ENCODE data around the gene VWF. TPM values are rescaled to one million over a fixed set of nuclear protein-coding genes. Genes with fewer than 3 reads are reported as not detected.
A peak's percentile ranks its signal among the peaks of the same experiment; 100 is the strongest.

Gene VWF
- total RNA-seq, 1 experiment from 2014 or later: 1.6 TPM

DNA sequence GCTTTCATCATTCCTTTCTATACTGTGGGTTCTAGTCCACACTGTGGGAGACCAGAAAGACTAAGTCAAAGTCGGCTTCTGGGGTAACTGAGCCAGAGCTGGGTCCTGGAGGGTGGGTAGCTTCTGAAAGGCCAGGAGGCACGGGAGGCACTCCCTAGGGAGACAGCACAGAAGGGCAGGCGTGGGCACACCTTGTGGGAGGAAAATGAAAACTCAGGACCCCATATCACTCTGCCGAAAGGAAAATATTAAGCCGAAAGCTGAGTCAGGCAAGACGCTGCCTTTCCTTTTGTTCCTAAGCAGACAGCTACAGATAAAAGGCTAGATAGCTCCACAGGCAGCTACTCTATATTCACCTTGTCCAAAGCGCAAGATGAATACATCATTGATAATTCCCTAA, 200.1 kb downstream of the VWF start:
- Histone ChIP-seq H3K4me3 (ENCODE audit: insufficient read depth, low read depth, low read length) (no peak overlapping the region), H3K27me3 (ENCODE audit: control insufficient read depth, insufficient read depth, low read length) (no peaks in the 10 kb centered on the region), H3K36me3 (replicated peaks; ENCODE audit: control insufficient read depth, insufficient read depth, low read length) (no peaks in the 10 kb centered on the region)
- DNase-seq: no peak

DNA sequence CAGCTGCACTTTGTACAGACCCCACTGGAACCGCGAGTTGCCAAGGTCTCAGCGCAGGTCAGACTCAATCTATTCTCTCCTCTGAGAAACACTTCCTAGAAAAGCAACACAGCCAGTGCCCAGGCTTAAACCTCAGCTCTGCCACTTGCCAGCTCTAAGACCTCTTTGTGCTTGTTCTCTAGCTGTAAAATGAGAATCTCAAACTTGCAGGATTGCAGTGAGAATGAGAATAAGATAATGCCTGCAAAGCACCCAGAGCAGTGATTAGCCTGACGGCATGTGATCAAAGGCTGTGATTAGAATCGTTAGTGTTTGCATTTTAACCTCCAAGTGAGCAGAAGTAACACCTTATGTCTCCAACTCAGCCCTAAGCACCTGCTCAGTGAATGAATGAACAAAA, 200.7 kb downstream of the VWF start:
- no peak for DNase-seq
- H3K36me3 ChIP-seq (replicated peaks; ENCODE audit: control insufficient read depth, insufficient read depth, low read length): no peaks in the 10 kb centered on the region
- no peaks in the 10 kb centered on the region for H3K27me3 ChIP-seq (ENCODE audit: control insufficient read depth, insufficient read depth, low read length)
- no peak overlapping the region for H3K4me3 ChIP-seq (ENCODE audit: insufficient read depth, low read depth, low read length)

DNA sequence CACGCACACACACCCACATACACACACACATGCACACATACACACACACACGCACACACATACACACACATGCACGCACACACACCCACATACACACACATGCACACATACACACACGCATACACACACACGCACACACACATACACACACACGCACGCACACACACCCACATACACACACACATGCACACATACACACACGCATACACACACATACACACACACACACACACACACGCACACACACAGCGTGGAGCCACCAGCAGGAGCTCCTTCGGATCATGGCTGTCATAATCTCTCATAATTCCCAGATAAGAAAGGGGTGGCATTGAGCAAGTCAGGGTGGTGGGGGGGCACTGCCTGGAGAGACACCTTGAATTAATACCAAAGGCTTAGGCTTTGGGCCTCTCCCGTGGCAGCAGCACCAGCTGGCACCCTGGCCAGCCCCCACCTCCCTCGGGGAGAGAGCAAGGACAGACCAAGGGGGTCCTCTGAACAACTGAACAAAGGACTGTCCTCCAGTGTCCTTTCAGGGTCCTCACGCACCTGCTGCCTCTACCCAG, 201.3 kb downstream of the VWF start:
- Histone ChIP-seq H3K27me3 (ENCODE audit: control insufficient read depth, insufficient read depth, low read length) (no peaks in the 10 kb centered on the region), H3K4me3 (ENCODE audit: insufficient read depth, low read depth, low read length) (no peak overlapping the region), H3K36me3 (replicated peaks; ENCODE audit: control insufficient read depth, insufficient read depth, low read length) (no peaks in the 10 kb centered on the region)
- DNase-seq: no peak

DNA sequence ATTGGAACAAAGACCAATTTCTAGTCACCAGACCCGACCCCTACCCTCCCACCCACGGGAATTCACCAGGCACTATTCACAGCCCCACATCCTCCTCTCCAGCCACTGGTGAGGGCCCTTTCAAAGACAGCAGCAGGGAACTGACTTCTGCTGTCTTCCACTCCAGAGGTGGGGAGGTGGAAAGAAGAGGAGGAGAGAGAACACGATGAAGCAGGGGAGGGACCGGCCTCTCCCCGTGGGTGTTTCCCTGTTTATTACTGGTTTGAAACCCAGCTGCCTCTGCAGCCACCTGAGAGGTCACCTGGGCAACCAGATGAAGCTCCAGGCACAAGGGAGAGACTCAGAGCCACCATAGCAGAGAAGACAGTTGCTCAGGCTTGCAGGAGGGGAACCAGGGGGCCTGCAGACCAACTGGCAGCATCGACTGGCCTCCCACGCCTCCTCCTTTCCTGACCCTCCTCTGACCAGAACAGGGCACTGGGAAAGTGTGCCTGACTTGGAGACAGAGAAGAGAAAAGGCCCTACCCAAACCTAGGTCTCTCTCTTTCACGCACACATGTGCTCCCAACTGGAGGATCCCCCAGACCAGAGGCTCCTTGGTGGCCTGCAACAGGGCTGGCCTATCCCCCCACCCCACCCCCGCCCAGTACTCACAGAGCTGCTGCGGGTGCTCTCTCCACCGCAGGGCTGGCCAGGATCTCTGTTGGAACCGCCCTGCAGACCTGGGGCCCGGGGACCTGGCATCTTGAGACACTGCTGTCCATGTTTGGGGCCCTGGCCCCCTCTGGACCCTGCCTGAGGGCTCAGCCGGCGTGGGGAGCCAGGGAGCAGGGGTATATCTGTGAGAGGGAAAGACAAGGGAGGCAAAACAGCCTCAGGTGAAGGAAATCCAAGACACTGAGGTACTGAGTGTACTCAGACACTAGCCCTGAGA, 202.2 kb downstream of the VWF start:
- H3K4me3 ChIP-seq (ENCODE audit: insufficient read depth, low read depth, low read length): no peak overlapping the region

DNA sequence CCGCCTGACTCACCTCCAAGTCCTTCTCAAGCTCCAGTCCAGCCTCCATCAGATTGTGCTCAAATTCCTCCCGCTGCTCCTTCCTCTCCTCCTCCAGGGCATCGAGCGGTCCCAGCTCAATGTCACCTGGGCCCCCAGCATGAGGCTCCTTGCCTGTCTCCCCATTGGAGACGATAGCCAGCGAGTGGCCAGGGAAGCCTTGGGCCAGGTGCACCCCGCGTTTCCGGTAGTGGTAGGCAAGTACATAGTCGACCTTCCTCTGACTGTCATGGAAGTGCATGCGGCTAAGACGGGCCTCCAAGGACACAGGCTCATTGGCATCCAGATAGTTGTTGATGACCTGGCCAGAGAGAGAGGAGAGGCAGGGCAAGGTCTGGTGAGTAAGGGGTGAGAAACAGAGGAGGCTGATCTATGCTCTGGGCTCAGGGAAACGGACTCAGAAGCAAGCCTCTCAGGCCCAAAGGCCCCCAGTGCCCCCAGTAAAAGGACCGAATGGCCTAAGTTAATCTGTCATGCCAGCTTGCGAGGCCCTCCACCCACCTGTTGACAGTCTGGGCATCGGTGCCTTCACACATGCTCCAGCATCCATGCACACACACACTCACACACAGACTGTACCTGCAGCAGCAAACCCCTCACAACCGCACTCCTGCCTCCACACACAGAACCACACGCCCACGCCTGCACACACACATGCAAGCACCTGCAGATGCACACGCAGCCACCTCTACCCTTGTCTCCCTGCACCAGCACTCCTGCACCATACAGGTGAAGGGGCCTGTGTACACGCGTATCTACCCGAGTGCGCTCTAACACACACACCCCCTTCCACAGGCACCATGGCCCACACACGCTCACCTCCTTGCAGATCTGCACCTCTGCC, 203.2 kb downstream of the VWF start:
- no peak for DNase-seq
- no peaks in the 10 kb centered on the region for H3K36me3 ChIP-seq (replicated peaks; ENCODE audit: control insufficient read depth, insufficient read depth, low read length)
- H3K4me3 ChIP-seq (ENCODE audit: insufficient read depth, low read depth, low read length): no peak overlapping the region
- no peaks in the 10 kb centered on the region for H3K27me3 ChIP-seq (ENCODE audit: control insufficient read depth, insufficient read depth, low read length)

More for the DNA sequence above, 202.2 kb downstream of the VWF start:
- Histone ChIP-seq H3K36me3 (replicated peaks; ENCODE audit: control insufficient read depth, insufficient read depth, low read length) (no peaks in the 10 kb centered on the region), H3K27me3 (ENCODE audit: control insufficient read depth, insufficient read depth, low read length) (no peaks in the 10 kb centered on the region)
- no peak for DNase-seq

DNA sequence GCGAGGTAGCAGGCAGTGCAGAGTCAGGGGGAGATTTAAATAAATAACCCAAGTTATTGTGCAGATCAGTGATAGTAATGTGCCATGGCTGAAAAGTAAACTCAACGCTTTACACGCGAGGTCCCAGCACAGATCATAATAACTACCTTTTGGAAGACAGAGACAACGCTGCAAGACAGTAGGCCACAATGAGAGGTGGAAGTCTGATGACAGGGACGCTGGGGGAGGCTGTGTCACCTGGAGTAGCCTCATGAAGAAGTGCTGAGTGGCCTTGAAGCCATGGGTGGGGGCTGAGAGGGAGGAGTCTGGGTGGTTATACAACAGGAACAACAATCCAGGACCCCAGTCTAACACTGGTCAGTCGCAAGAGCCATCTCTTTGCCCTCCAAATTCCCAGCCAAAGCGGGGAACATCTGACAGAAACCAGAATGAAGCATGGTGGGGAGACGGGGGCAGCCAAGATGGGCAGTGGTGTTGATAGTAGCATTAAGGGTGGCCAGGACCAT, 207.6 kb downstream of the VWF start:
- no peak for DNase-seq
- Histone ChIP-seq H3K36me3 (replicated peaks; ENCODE audit: control insufficient read depth, insufficient read depth, low read length) (no peaks in the 10 kb centered on the region), H3K4me3 (ENCODE audit: insufficient read depth, low read depth, low read length) (no peak overlapping the region), H3K27me3 (ENCODE audit: control insufficient read depth, insufficient read depth, low read length) (no peaks in the 10 kb centered on the region)

DNA sequence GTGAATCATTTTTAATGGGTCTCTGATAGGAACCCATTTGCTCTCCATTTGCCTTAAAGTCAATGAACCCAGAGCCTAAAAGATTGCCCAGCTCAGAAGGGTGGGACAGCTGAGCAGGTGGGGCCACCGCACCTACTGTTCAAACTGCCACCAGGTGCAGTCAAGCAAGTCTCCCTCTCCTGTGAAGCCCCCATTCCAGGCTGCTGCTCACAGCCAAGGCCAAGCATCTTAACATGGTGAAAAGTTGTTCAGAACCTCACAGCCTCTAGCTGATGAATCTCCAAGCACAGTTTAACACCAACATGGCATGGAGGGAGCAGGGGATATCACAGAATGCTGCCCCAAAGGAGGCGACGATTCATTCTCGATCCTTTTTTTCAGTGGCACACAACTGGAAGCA, 209.0 kb downstream of the VWF start:
- Histone ChIP-seq H3K4me3 (ENCODE audit: insufficient read depth, low read depth, low read length) (no peak overlapping the region), H3K36me3 (replicated peaks; ENCODE audit: control insufficient read depth, insufficient read depth, low read length) (no peaks in the 10 kb centered on the region), H3K27me3 (ENCODE audit: control insufficient read depth, insufficient read depth, low read length) (no peaks in the 10 kb centered on the region)
- DNase-seq: no peak

DNA sequence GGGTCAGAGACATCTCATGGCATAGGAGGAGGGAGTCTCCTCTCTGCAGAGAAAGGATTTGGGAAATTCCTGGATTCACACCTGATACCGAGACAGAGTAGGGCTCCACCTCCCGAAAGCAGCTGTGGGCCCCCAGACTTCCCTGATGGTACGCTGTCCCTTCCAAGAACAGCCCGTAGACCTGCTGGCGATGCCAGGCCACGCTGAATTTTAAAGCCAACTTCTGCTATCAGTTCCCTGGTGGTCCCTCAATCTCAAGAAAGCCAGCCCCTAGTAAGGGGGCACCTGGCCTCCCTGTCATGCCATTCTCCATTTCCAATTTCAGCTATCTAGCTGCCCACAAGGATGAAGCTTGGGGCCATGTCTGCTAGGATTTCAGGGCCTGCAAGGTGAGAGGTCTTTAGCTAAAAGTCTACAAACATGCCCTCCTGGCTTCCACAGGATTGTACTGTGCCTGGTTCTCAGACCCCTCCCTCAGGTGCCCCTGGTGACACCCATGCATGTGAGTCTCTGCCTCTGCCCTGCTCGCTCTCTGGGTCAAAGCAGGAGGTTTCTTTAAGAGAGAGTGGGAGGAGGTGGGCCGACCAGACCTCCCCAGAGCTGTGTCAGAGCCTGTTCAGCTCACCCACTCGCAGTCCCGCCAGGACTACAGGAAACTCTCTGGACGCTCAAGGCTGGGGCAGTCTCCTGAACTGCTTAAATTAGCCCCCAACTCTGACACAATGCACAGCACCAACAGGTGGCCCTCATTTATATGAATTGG, 209.9 kb downstream of the VWF start:
- H3K4me3 ChIP-seq (ENCODE audit: insufficient read depth, low read depth, low read length): no peak overlapping the region
- H3K36me3 ChIP-seq (replicated peaks; ENCODE audit: control insufficient read depth, insufficient read depth, low read length): no peaks in the 10 kb centered on the region
- no peaks in the 10 kb centered on the region for H3K27me3 ChIP-seq (ENCODE audit: control insufficient read depth, insufficient read depth, low read length)
- no peak for DNase-seq

DNA sequence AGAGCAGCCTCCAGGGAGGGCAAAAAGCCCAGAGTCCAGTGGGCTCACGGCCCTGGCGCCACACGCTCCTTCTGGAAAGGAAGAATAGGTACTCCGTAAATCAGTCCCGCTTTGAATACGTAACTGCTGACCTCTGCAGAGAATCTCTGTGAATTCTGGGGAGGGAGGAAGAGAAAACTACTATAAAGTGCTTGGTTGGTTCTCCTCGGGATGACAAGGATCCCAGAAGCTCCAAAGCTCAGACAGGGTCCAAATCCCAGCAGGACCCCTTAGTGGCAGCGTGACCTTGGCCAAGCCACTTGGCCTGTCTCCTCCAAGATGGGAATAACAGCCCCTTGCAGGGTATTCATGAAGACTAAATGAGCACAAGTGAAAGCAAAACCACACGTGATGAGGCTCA, 211.1 kb downstream of the VWF start:
- no peak for DNase-seq
- Histone ChIP-seq H3K27me3 (ENCODE audit: control insufficient read depth, insufficient read depth, low read length) (no peaks in the 10 kb centered on the region), H3K36me3 (replicated peaks; ENCODE audit: control insufficient read depth, insufficient read depth, low read length) (no peaks in the 10 kb centered on the region), H3K4me3 (ENCODE audit: insufficient read depth, low read depth, low read length) (no peak overlapping the region)

DNA sequence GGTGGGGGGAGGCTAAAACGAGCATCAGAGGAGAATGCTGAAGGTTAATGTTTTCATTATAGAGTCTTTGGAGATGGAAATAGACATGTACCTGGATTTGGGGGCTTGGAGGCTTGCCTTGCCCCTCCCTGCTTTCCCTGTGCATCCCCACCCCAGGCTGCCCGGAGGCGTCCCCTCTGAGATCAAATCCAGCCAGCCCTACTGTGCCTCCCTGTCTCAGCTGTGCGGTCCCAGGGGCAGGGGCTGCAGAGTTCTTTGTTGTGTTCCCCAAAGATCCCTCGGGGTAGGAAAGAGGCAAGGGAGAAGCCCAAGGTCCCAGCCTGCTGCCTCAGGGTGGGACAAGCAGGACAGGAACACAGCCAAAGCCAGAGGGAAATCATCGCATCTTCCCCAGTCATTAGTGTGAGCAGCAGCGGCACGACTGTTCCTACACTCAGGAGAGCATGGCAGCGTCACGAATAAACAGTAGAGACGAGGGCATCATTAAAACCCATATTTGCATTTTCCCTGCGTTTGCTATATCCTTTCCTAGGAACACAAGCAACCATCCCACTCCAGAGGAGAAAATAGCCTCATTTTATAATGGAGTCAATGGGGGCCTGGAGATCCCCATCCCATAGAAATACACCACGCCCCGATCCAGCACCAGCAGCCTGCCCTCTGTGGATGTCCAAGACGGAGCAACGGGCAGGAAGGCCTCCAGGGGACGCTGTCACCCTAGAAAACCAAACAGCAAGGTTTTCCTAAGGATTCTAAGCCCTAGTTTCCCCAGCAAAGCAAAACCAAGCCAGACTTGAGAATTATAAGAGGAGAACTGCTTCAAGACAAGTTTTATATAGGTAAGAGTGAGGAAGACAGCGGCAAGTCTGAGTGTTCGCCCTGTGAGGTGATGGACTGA, 211.8 kb downstream of the VWF start:
- Histone ChIP-seq H3K4me3 (ENCODE audit: insufficient read depth, low read depth, low read length) (no peak overlapping the region), H3K27me3 (ENCODE audit: control insufficient read depth, insufficient read depth, low read length) (no peaks in the 10 kb centered on the region), H3K36me3 (replicated peaks; ENCODE audit: control insufficient read depth, insufficient read depth, low read length) (no peaks in the 10 kb centered on the region)
- DNase-seq: peak; percentile 89

DNA sequence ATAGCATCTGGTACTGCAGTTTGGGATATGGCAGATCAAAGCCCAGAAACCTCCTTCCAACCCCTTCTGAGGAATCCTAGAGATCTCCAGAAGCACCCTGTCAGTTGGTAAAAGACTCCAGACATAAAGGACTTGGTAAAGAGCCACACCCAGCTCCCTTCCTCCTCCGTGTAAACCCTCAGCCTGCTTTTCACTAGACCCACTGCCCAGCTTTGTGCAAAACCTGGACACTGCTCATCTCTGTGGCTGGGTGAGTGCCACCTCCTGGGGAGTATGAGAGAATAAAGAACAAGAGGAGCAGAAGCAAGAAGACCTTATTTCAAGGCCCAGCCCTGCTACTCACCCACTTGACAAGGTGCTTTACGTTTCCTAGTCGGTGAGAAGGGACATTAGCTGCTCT, 212.5 kb downstream of the VWF start:
- peak; percentile 11 for DNase-seq
- Histone ChIP-seq H3K27me3 (ENCODE audit: control insufficient read depth, insufficient read depth, low read length) (no peaks in the 10 kb centered on the region), H3K4me3 (ENCODE audit: insufficient read depth, low read depth, low read length) (no peak overlapping the region), H3K36me3 (replicated peaks; ENCODE audit: control insufficient read depth, insufficient read depth, low read length) (no peaks in the 10 kb centered on the region)

DNA sequence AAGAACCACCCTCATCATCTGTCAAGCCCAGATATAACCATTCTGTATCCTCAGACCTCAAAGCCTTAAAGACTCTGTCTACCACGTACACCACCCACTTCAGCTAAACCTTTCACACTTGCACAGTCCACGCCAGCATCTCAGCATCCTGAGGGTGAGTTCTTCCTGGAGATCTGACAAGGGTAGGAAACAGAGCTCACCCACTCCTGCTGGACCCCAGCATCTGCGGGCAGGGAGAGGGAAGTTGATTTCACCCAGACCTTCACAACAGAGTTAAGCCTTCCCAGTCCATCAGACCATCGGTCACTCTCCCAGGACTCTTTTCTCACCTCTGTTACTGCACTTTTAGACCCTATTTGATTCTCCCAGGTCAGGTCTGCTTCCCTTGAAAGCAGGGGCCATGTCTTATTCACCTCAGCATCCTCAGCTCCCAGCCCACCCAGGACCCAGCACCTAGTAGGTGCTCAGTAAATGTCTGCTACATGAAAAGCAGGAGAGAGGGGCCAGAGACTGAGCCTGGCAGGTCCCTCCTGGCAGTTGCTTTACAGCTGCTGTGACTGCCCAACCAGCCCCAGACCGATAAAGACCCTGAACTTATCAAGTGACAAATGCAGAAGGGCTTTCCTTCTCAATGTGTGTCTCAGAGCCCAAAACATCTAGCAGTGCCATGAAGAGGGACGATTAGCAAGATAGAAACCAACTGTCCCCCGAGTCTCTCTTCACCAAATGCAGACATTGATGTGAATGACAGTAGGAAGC, 213.5 kb downstream of the VWF start:
- Histone ChIP-seq H3K27me3 (ENCODE audit: control insufficient read depth, insufficient read depth, low read length) (no peaks in the 10 kb centered on the region), H3K36me3 (replicated peaks; ENCODE audit: control insufficient read depth, insufficient read depth, low read length) (no peaks in the 10 kb centered on the region), H3K4me3 (ENCODE audit: insufficient read depth, low read depth, low read length) (no peak overlapping the region)
- DNase-seq: no peak

DNA sequence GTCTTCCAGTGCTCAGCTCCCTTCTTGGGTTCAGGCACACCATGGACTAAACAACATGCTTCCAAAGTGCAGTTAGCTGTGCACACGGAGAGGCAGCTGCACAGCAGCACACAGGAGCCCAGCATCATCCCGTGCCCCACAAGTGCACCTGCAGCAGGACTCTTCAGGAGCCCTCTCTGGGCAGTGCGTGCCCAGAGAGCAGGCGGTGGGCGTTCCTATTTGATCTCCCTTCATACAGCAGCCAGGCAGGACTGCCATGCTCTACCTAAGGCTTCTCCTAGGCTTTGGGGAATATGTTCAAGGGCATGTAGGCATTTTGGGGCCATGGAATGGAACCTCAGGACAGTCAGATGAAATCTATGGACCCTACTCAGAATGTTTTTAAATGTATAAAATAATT, 214.9 kb downstream of the VWF start:
- Histone ChIP-seq H3K27me3 (ENCODE audit: control insufficient read depth, insufficient read depth, low read length) (no peaks in the 10 kb centered on the region), H3K4me3 (ENCODE audit: insufficient read depth, low read depth, low read length) (no peak overlapping the region), H3K36me3 (replicated peaks; ENCODE audit: control insufficient read depth, insufficient read depth, low read length) (no peaks in the 10 kb centered on the region)
- DNase-seq: no peak
